ENCODE measurements around the gene CFAP70. TPM values are rescaled to one million over a fixed set of nuclear protein-coding genes. Genes with fewer than 3 reads are reported as not detected.

CFAP70 gene
- total RNA-seq, 6 donors from 2014 or later: 1.2 to 54.1 (median 8.6) TPM

GRCh38 chr10:73252445-73253224 lies 106.0 kb downstream of the CFAP70 start, which contains the start of gene MRPS16:
Gene MRPS16 (minus strand): TSS chr10:73252644. CDS start chr10:73252482, 162 bp downstream.
- Histone ChIP-seq H3K4me1 (peaks cover 20 to 42% (median 24%) of the 10 kb centered on the region in 4 donors), H3K36me3 (peaks cover 0 to 26% (median 3%) of the 10 kb centered on the region in 4 donors)

GRCh38 chr10:73251683-73252444 lies 106.8 kb downstream of the CFAP70 start:
- WGBS, 2 donors: 17 to 35% methylated on average over 12 to 19 of the region's 23 CpGs
- H3K4me1 ChIP-seq: peaks cover 23 to 48% (median 26%) of the 10 kb centered on the region in 4 donors
- no peaks in the 10 kb centered on the region for H3K27me3 ChIP-seq
- peak overlapping the region; percentile 24 to 94 (median 84) for H3K4me3 ChIP-seq
- no peaks in the 10 kb centered on the region for H3K9me3 ChIP-seq
- H3K36me3 ChIP-seq: peaks cover 0 to 26% (median 3%) of the 10 kb centered on the region in 4 donors
- H3K27ac ChIP-seq: peak overlapping the region; percentile 88 to 95 (median 90)
- ATAC-seq (ENCODE audit: low FRiP score in 2 of 2): peak; percentile 85 to 90
- no peak for DNase-seq
- TF ChIP-seq POLR2AphosphoS5 (IDR thresholded peaks at IDR 0.05) (no peak), POLR2A (IDR thresholded peaks at IDR 0.05) (no peak), CTCF (IDR thresholded peaks at IDR 0.05) (no peak), EP300 (IDR thresholded peaks at IDR 0.05) (no peak)

More at GRCh38 chr10:73252445-73253224, 106.0 kb downstream of the CFAP70 start, which contains the start of gene MRPS16:
- peak within 1 kb of the TSS; percentile 77 to 94 (median 84) for H3K4me3 ChIP-seq
- ATAC-seq (ENCODE audit: low FRiP score in 2 of 2) (peak; percentile 100), DNase-seq (peak; percentile 93 to 96)
- peak within 1 kb of the TSS; percentile 88 to 95 (median 90) for H3K27ac ChIP-seq
- TF ChIP-seq EP300 (IDR thresholded peaks at IDR 0.05): peak in 1 of 4 donors; percentile 75
- TF ChIP-seq CTCF (IDR thresholded peaks at IDR 0.05): peak in 4 of 6 experiments; percentile 9 to 30 (median 16)
- TF ChIP-seq POLR2A (IDR thresholded peaks at IDR 0.05): peak in 3 of 4 donors; percentile 67 to 79 (median 77)
- TF ChIP-seq POLR2AphosphoS5 (IDR thresholded peaks at IDR 0.05): peak; percentile 92 to 99
- H3K27me3 ChIP-seq: no peaks in the 10 kb centered on the region
- no peaks in the 10 kb centered on the region for H3K9me3 ChIP-seq
- 1% methylated on average over 16 to 48 of the region's 51 CpGs for WGBS, 2 donors

- H3K27me3 ChIP-seq: no peaks in the 10 kb centered on the region
- H3K4me3 ChIP-seq: no peak overlapping the region
- peak overlapping the region in 2 of 4 donors; percentile 79 to 82 for H3K27ac ChIP-seq
- peaks cover 31 to 62% (median 36%) of the 10 kb centered on the region in 4 donors for H3K4me1 ChIP-seq
- 81 to 90% methylated on average over 5 of the region's 5 CpGs for WGBS, 2 donors
- ATAC-seq (ENCODE audit: low FRiP score in 2 of 2): no peak
- DNase-seq: no peak
- no peak for TF ChIP-seq EP300 (IDR thresholded peaks at IDR 0.05)
- no peak for TF ChIP-seq POLR2A (IDR thresholded peaks at IDR 0.05)
- no peak for TF ChIP-seq POLR2AphosphoS5 (IDR thresholded peaks at IDR 0.05)
- no peak for TF ChIP-seq CTCF (IDR thresholded peaks at IDR 0.05)
- peaks cover 0 to 43% (median 6%) of the 10 kb centered on the region in 4 donors for H3K36me3 ChIP-seq
- H3K9me3 ChIP-seq: no peaks in the 10 kb centered on the region
These were observed 110.4 kb downstream of the CFAP70 start for GRCh38 chr10:73248259-73248724.

- Histone ChIP-seq H3K4me3 (peak overlapping the region in 3 of 4 donors; percentile 76 to 98 (median 97)), H3K9me3 (no peaks in the 10 kb centered on the region), H3K27ac (peak overlapping the region; percentile 79 to 92 (median 86)), H3K36me3 (peaks cover 0 to 48% (median 12%) of the 10 kb centered on the region in 4 donors), H3K4me1 (peaks cover 29 to 58% (median 33%) of the 10 kb centered on the region in 4 donors), H3K27me3 (no peaks in the 10 kb centered on the region)
- ATAC-seq (ENCODE audit: low FRiP score in 2 of 2): no peak
- no peak for TF ChIP-seq POLR2AphosphoS5 (IDR thresholded peaks at IDR 0.05)
- TF ChIP-seq EP300 (IDR thresholded peaks at IDR 0.05): no peak
- TF ChIP-seq POLR2A (IDR thresholded peaks at IDR 0.05): no peak
- no peak for TF ChIP-seq CTCF (IDR thresholded peaks at IDR 0.05)
- no peak for DNase-seq
- WGBS, 2 donors: 29 to 45% methylated on average over 4 of the region's 4 CpGs
These were observed 111.0 kb downstream of the CFAP70 start for GRCh38 chr10:73247509-73248258.
